Mammary epithelial cell (primary cell): ENCODE measurements around the gene ZNF470.

Source experiments
- EZH2 ChIP-seq: IDR thresholded peaks from 2 replicates; pipeline ENCODE4 v1.6.1; 2012; ENCODE audit warnings: low read length, inconsistent platforms, borderline replicate concordance
- TF ChIP-seq, protein P1 (sequence below), 2 donors: IDR thresholded peaks in 1 of 2; conservative IDR thresholded peaks in 1 of 2; 2 replicates each; pipeline ENCODE4 v1.5.1; 2011 to 2012; ENCODE audit warnings: inconsistent platforms in 2 of 2, low read length in 2 of 2, mild to moderate bottlenecking in 2 of 2, control low read depth in 1 of 2, low read depth in 1 of 2; ENCODE audit not compliant: insufficient read depth in 1 of 2; ENCODE audit errors: extremely low read depth in 1 of 2

DNA sequence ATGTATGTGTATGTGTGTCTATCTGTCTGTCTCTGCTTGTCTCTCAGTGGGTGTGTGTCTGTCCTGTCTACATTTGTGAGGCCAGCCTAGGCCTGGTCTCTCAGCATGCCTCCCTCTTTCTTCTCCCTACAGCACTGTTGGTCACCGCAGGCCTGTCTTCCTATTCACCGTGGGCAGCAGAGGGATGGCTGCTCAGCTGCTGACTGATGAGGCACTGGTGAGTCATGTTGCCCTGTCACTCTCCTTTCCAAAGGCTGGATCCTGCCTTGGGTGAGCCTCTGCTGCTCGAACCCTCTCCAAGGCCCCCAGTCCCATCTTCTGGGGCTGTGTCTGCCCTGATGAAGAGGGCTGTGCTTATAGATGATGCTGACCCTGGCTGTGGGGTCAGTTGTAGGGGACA is 34.1 kb downstream of the ZNF470 start:
- no peak for TF ChIP-seq EZH2
- TF ChIP-seq, protein P1, sequence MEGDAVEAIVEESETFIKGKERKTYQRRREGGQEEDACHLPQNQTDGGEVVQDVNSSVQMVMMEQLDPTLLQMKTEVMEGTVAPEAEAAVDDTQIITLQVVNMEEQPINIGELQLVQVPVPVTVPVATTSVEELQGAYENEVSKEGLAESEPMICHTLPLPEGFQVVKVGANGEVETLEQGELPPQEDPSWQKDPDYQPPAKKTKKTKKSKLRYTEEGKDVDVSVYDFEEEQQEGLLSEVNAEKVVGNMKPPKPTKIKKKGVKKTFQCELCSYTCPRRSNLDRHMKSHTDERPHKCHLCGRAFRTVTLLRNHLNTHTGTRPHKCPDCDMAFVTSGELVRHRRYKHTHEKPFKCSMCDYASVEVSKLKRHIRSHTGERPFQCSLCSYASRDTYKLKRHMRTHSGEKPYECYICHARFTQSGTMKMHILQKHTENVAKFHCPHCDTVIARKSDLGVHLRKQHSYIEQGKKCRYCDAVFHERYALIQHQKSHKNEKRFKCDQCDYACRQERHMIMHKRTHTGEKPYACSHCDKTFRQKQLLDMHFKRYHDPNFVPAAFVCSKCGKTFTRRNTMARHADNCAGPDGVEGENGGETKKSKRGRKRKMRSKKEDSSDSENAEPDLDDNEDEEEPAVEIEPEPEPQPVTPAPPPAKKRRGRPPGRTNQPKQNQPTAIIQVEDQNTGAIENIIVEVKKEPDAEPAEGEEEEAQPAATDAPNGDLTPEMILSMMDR (conservative IDR thresholded peaks at IDR 0.05 in 1 of 2, IDR thresholded peaks at IDR 0.05 in 1 of 2; ENCODE audit: extremely low read depth in 1 of 2, insufficient read depth in 1 of 2, low read depth in 1 of 2, low read length in 2 of 2) = no peak
